Body of pancreas (tissue), 4 donors: Measurements from ENCODE around the gene TOP2A.

Experiments
- CTCF ChIP-seq, 7 experiments: fragments of 450-650 bp in 4 of 7; fragments of 200-600 bp in 3 of 7; sonication (generic) in 3 of 7; IDR thresholded peaks; one replicate each; pipeline ENCODE4 v1.5.1; 2016 to 2019; ENCODE audit warnings: antibody characterized with exemption in 7 of 7
- POLR2A ChIP-seq, 3 donors: fragments of 450-650 bp; IDR thresholded peaks; one replicate each; pipeline ENCODE4 v1.6.1; 2016; ENCODE audit warnings: antibody characterized with exemption in 3 of 3, mild to moderate bottlenecking in 2 of 3

DNA sequence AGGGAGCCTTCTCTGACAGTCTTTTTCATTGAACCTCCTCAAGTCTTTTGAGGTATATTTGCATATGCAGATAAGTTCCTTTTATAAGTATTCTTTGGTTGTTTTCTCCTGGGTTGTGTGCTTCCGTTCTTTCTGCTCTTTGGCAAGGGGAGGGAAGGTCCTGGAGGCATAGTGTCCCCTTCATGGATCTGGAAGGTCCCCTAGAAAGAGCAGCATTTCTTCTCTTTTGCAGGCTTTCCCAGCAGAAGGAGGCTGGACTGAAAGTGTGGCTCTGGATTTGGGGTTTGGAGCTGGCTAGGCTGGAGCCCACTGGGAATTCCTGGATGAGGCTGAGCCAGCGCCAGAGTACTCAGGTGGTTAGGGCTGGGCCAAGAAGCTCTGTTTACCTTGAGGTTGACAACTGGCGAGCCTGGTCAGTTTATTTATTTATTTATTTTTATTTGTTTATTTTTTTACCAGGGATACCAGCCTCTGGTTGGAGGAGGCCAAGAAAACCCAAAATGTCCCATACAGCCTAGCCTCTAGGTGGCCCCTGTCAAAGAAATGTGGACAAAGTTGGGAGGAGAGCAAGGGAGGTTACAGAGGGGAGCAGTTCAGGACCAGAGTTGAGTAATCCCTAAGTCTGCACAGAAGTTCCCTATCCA, 5.4 kb upstream of the TOP2A start:
- TF ChIP-seq POLR2A (IDR thresholded peaks at IDR 0.05): no peak
- TF ChIP-seq CTCF (IDR thresholded peaks at IDR 0.05): no peak
